ENCODE data around the gene JMJD6.
"Not testable (repeated sequence)": the region's sequence is repeated elsewhere in the genome, so short reads cannot be mapped to it uniquely, and the experiment has no call there.

JMJD6 gene

GRCh38 chr17:76723812-76724211, 2.6 kb downstream of the JMJD6 start:
- no peak for ATAC-seq

GRCh38 chr17:76722977-76723376, 3.4 kb downstream of the JMJD6 start:
- ATAC-seq: not testable (repeated sequence)

More at GRCh38 chr17:76723812-76724211, 2.6 kb downstream of the JMJD6 start:
- TF ChIP-seq SNAI2 (CRISPR knock-in tag; IDR thresholded peaks at IDR 0.05) (no peak), ISL1 (CRISPR knock-in tag; IDR thresholded peaks at IDR 0.05) (no peak), RARB (CRISPR knock-in tag; IDR thresholded peaks at IDR 0.05) (no peak), ZNF70 (CRISPR knock-in tag; IDR thresholded peaks at IDR 0.05) (no peak), GLIS3 (CRISPR knock-in tag; IDR thresholded peaks at IDR 0.05) (no peak), POU6F1 (CRISPR knock-in tag; IDR thresholded peaks at IDR 0.05; ENCODE audit: borderline replicate concordance, low read depth) (no peak), ZC3H10 (CRISPR knock-in tag; IDR thresholded peaks at IDR 0.05) (no peak), ZNF565 (CRISPR knock-in tag; conservative IDR thresholded peaks at IDR 0.05; ENCODE audit: low read depth) (no peak), TSHZ2 (CRISPR knock-in tag; IDR thresholded peaks at IDR 0.05) (no peak)

- TF ChIP-seq PATZ1 (CRISPR knock-in tag; IDR thresholded peaks at IDR 0.05; ENCODE audit: borderline replicate concordance): no peak
- TF ChIP-seq TCF4 (CRISPR knock-in tag; IDR thresholded peaks at IDR 0.05; ENCODE audit: borderline replicate concordance): no peak
- TF ChIP-seq CSRNP3 (CRISPR knock-in tag; IDR thresholded peaks at IDR 0.05): no peak
- TF ChIP-seq ZNF70 (CRISPR knock-in tag; IDR thresholded peaks at IDR 0.05): no peak
- TF ChIP-seq ISL1 (CRISPR knock-in tag; IDR thresholded peaks at IDR 0.05): no peak
- no peak for TF ChIP-seq OSR1 (CRISPR knock-in tag; IDR thresholded peaks at IDR 0.05)
- no peak for TF ChIP-seq POU6F1 (CRISPR knock-in tag; IDR thresholded peaks at IDR 0.05; ENCODE audit: borderline replicate concordance, low read depth)
- no peak for TF ChIP-seq CREB5 (CRISPR knock-in tag; IDR thresholded peaks at IDR 0.05; ENCODE audit: low read depth)
- no peak for TF ChIP-seq ESRRG (CRISPR knock-in tag; IDR thresholded peaks at IDR 0.05)
- TF ChIP-seq ZNF565 (CRISPR knock-in tag; conservative IDR thresholded peaks at IDR 0.05; ENCODE audit: low read depth): no peak
- TF ChIP-seq ZFP3 (CRISPR knock-in tag; IDR thresholded peaks at IDR 0.05): no peak
- no peak for TF ChIP-seq ZC3H10 (CRISPR knock-in tag; IDR thresholded peaks at IDR 0.05)
- no peak for TF ChIP-seq ZFP30 (CRISPR knock-in tag; IDR thresholded peaks at IDR 0.05)
- ATAC-seq: no peak
These were observed 4.1 kb downstream of the JMJD6 start for GRCh38 chr17:76722279-76722678.

GRCh38 chr17:76721463-76721862, 4.9 kb downstream of the JMJD6 start:
- no peak for TF ChIP-seq TOX (CRISPR knock-in tag; IDR thresholded peaks at IDR 0.05; ENCODE audit: borderline replicate concordance)
- no peak for TF ChIP-seq ESRRG (CRISPR knock-in tag; IDR thresholded peaks at IDR 0.05)
- TF ChIP-seq TCF4 (CRISPR knock-in tag; IDR thresholded peaks at IDR 0.05; ENCODE audit: borderline replicate concordance): no peak
- no peak for TF ChIP-seq ZC3H10 (CRISPR knock-in tag; IDR thresholded peaks at IDR 0.05)
- TF ChIP-seq ZNF70 (CRISPR knock-in tag; IDR thresholded peaks at IDR 0.05): no peak
- no peak for TF ChIP-seq CSRNP3 (CRISPR knock-in tag; IDR thresholded peaks at IDR 0.05)
- TF ChIP-seq POU6F1 (CRISPR knock-in tag; IDR thresholded peaks at IDR 0.05; ENCODE audit: borderline replicate concordance, low read depth): no peak
- TF ChIP-seq OSR1 (CRISPR knock-in tag; IDR thresholded peaks at IDR 0.05): no peak
- TF ChIP-seq ZNF565 (CRISPR knock-in tag; conservative IDR thresholded peaks at IDR 0.05; ENCODE audit: low read depth): no peak
- TF ChIP-seq BACH2 (CRISPR knock-in tag; IDR thresholded peaks at IDR 0.05; ENCODE audit: borderline replicate concordance): no peak
- no peak for TF ChIP-seq SNAI2 (CRISPR knock-in tag; IDR thresholded peaks at IDR 0.05)
- TF ChIP-seq ISL1 (CRISPR knock-in tag; IDR thresholded peaks at IDR 0.05): no peak
- TF ChIP-seq ZFP3 (CRISPR knock-in tag; IDR thresholded peaks at IDR 0.05): no peak
- no peak for ATAC-seq

Measured in SK-N-SH treated with all-trans-retinoic acid at 6 μM for 48 hours (cell line).